IMR-90 (cell line): ENCODE data around the gene TFB2M. TPM values are rescaled to one million over a fixed set of nuclear protein-coding genes. Genes with fewer than 3 reads are reported as not detected.
A peak's percentile ranks its signal among the peaks of the same experiment; 100 is the strongest.

ENCODE experiments used
- ATAC-seq: fragments of 200-7000 bp; cut with Tn5 transposase; 2 replicates; pipeline ENCODE4 v1.9.1; 2020; ENCODE audit warnings: low read depth, mild to moderate bottlenecking, moderate library complexity
- BruUV-seq: library from RNA; stranded (reverse); fragments of 400-500 nt; replicated peaks from 2 replicates; lab custom pipeline; 2021; lab: Mats Ljungman, UMichigan
- CTCF ChIA-PET: fragments of 300-600 bp; formaldehyde crosslinking; extraction: SDS; loops from one replicate; lab custom pipeline; 2021; ENCODE audit warnings: antibody characterized with exemption; lab: Yijun Ruan, JAX
- POLR2A ChIA-PET: fragments of 300-600 bp; sonication (Branson Sonifier 250); formaldehyde crosslinking; loops from one replicate; lab custom pipeline; 2022; ENCODE audit warnings: antibody characterized with exemption; ENCODE audit not compliant: unreplicated experiment; lab: Charles Lee
- DNase-seq: peaks from one replicate; pipeline ENCODE4 v3.0.0; 2013
- H2AFZ ChIP-seq: replicated peaks from 2 replicates; pipeline ENCODE3; 2013; ENCODE audit warnings: low read length, mild to moderate bottlenecking; ENCODE audit not compliant: poor library complexity
- H2AK5ac ChIP-seq: 2 replicates; pipeline ENCODE4 v1.6.1; 2013; ENCODE audit warnings: low read depth, low read length, inconsistent platforms
- H2AK9ac ChIP-seq: replicated peaks from 2 replicates; pipeline ENCODE3; 2013; ENCODE audit warnings: mild to moderate bottlenecking, low read depth, low read length, moderate library complexity; ENCODE audit not compliant: poor library complexity
- H2BK120ac ChIP-seq: 2 replicates; pipeline ENCODE4 v1.6.1; 2013; ENCODE audit warnings: low read depth, low read length, inconsistent platforms
- H2BK15ac ChIP-seq: 3 replicates; pipeline ENCODE4 v1.6.1; 2013; ENCODE audit warnings: low read depth, low read length, inconsistent platforms
- H2BK20ac ChIP-seq: 2 replicates; pipeline ENCODE4 v1.6.1; 2013; ENCODE audit warnings: low read depth, mild to moderate bottlenecking, inconsistent platforms, low read length, moderate library complexity
- H2BK5ac ChIP-seq: 2 replicates; pipeline ENCODE4 v1.6.1; 2013; ENCODE audit warnings: mild to moderate bottlenecking, low read depth, low read length, inconsistent platforms; ENCODE audit not compliant: poor library complexity, severe bottlenecking
- H3K14ac ChIP-seq: replicated peaks from 2 replicates; pipeline ENCODE4 v1.6.1; 2013; ENCODE audit warnings: low read depth, low read length, inconsistent platforms
- H3K18ac ChIP-seq: 2 replicates; pipeline ENCODE4 v1.6.1; 2013; ENCODE audit warnings: low read depth, low read length, control low read depth
- H3K23ac ChIP-seq: 2 replicates; pipeline ENCODE4 v1.6.1; 2013; ENCODE audit warnings: low read depth, low read length, inconsistent platforms
- H3K27ac ChIP-seq: 2 replicates; pipeline ENCODE4 v1.5.1; 2013; ENCODE audit warnings: mild to moderate bottlenecking, control low read depth, low read length; ENCODE audit not compliant: insufficient read depth
- H3K27me3 ChIP-seq: 2 replicates; pipeline ENCODE4 v1.6.1; 2013; ENCODE audit warnings: low read length; ENCODE audit not compliant: control insufficient read depth, insufficient read depth
- H3K36me3 ChIP-seq: 2 replicates; pipeline ENCODE4 v1.6.1; 2013; ENCODE audit warnings: low read length, mixed read lengths; ENCODE audit not compliant: control insufficient read depth, insufficient read depth
- H3K4ac ChIP-seq: 2 replicates; pipeline ENCODE4 v1.6.1; 2013; ENCODE audit warnings: low read depth, low read length, inconsistent platforms
- H3K4me1 ChIP-seq: 2 replicates; pipeline ENCODE4 v1.6.1; 2013; ENCODE audit warnings: low read length, mixed read lengths; ENCODE audit not compliant: control insufficient read depth, insufficient read depth
- H3K4me2 ChIP-seq: 2 replicates; pipeline ENCODE4 v1.6.1; 2013; ENCODE audit warnings: low read depth, mild to moderate bottlenecking, control low read depth, low read length, moderate library complexity
- H3K4me3 ChIP-seq: 2 replicates; pipeline ENCODE4 v1.5.1; 2013; ENCODE audit warnings: low read depth, mild to moderate bottlenecking, control low read depth, low read length, moderate library complexity; ENCODE audit not compliant: insufficient read depth
- H3K56ac ChIP-seq: 2 replicates; pipeline ENCODE4 v1.6.1; 2013; ENCODE audit warnings: low read length, inconsistent platforms; ENCODE audit not compliant: insufficient read depth; ENCODE audit errors: extremely low read depth
- H3K79me1 ChIP-seq, 2 experiments: 2 replicates each; pipeline ENCODE4 v1.6.1; 2013; ENCODE audit warnings: low read length in 2 of 2, inconsistent platforms in 1 of 2, low read depth in 1 of 2
- H3K9ac ChIP-seq: 2 replicates; pipeline ENCODE4 v1.6.1; 2013; ENCODE audit warnings: low read depth, low read length, control low read depth
- H3K9me1 ChIP-seq: 2 replicates; pipeline ENCODE4 v1.6.1; 2013; ENCODE audit warnings: low read length, inconsistent platforms; ENCODE audit not compliant: insufficient read depth
- H3K9me3 ChIP-seq: 2 replicates; pipeline ENCODE4 v1.6.1; 2013; ENCODE audit warnings: low read length; ENCODE audit not compliant: control insufficient read depth, insufficient read depth
- H4K20me1 ChIP-seq: 2 replicates; pipeline ENCODE4 v1.6.1; 2013; ENCODE audit warnings: low read length, inconsistent platforms; ENCODE audit not compliant: insufficient read depth
- H4K5ac ChIP-seq: 2 replicates; pipeline ENCODE4 v1.6.1; 2013; ENCODE audit warnings: mild to moderate bottlenecking, low read depth, low read length, control low read depth
- H4K8ac ChIP-seq, 2 experiments: 2 replicates each; pipeline ENCODE4 v1.6.1; 2013; ENCODE audit warnings: low read depth in 2 of 2, low read length in 2 of 2, control low read depth in 1 of 2, inconsistent platforms in 1 of 2
- H4K91ac ChIP-seq: 2 replicates; pipeline ENCODE4 v1.6.1; 2013; ENCODE audit warnings: low read depth, low read length, inconsistent platforms; ENCODE audit not compliant: insufficient read depth
- FOS ChIP-seq: fragments of 150-350 bp; IDR thresholded peaks from 2 replicates; pipeline ENCODE4 v1.6.1; 2016; ENCODE audit warnings: low read depth, low read length
- POLR2A ChIP-seq: IDR thresholded peaks from 2 replicates; pipeline ENCODE4 v1.6.1; 2012; ENCODE audit warnings: mild to moderate bottlenecking, low read depth, low read length
- WGBS, 2 experiments: methylation state at CpG; one replicate each; pipeline versions ENCODE4 v1.1.5 to v1.1.7; 2013; ENCODE audit warnings: missing lambda C conversion rate in 2 of 2; ENCODE audit not compliant: insufficient read length in 1 of 2; ENCODE audit errors: extremely low coverage in 2 of 2; 5-methylcytosine and 5-hydroxymethylcytosine counted together
- dilution Hi-C: fragments of 300-500 bp; cut with HindIII; formaldehyde crosslinking; loops from one replicate; pipeline ENCODE4 v1.14.3; 2018; ENCODE audit warnings: low sequenced_read_pairs; ENCODE audit not compliant: unreplicated experiment
- in situ Hi-C: fragments of 300-500 bp; cut with MboI; formaldehyde crosslinking; loops from 3 replicates; pipeline ENCODE4 v1.14.3; 2019; ENCODE audit warnings: low sequenced_read_pairs, inconsistent platforms, mixed read lengths
- intact Hi-C: fragments of 100-400 bp; cut with micrococcal nuclease; formaldehyde crosslinking; loops from 2 replicates; pipeline ENCODE4 v1.10.0; 2022
- polyA plus RNA-seq, 3 experiments: library from polyadenylated mRNA; depleted of rRNA; stranded (reverse); fragments of >200 nt; gene quantifications; 2 replicates each; pipeline ENCODE4 v1.2.3, GENCODE V29; 2012; ENCODE audit warnings: low replicate concordance in 1 of 3
- total RNA-seq: library from RNA; depleted of rRNA; stranded (reverse); fragments of >200 nt; gene quantifications from 2 replicates; pipeline ENCODE4 v1.2.3, GENCODE V29; 2012

The TFB2M gene
- total and polyA plus RNA-seq, 2 of the 4 experiments (the other 2 are of a cell fraction): 13.3 to 15.7 TPM

DNA sequence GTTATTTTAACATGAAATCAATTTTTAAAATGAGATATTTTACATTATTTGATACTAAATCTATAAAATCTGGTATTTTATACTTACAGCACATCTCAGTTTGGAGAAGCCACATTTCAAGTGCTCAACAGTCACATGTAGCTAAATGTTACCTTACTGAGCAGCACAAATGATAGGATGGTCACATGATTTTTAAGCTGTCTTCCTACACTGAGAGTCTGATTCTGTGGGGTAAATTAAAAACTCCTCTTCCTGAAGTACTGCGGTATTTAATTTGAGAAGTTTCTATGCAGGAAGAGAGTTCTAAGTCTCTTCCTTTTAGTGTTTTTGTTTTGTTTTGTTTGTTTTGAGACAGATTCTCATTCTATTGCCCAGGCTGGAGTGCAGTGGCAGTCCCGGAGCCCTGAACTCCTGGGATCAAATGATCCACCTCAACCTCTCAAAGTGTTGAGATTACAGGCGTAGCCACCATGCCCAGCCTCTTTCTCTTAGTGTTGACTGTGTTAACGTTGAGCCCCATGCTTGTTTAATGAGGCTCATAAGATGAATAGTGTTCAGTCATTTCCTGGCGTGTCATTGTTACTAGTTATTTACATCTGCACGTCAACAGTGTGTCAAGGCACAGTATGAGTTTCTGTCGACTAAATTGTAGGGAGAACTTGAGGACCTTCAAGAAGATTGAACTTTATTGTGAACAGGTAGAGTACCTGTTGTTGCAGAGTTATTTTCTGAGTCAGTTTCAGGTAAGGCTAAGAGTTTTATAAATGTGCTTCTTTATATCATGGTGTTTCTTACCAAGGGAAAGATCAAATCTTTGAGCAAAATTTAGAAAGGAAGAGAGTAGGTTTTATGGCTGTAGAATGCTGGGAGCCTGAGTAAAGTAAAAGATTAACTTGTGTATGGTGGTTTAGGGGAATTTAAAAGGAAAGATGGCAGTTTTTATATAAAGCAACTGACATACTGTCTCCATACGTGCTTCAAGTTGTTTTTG, 3.5 kb upstream of the TFB2M start:
- no peak overlapping the region for H3K27ac ChIP-seq
- H2AK9ac ChIP-seq: no peak overlapping the region
- no peak overlapping the region; the same call in 1 of the 2 replicates for H4K5ac ChIP-seq
- peaks cover 5% of the 10 kb centered on the region for H3K9me1 ChIP-seq
- no peaks in the 10 kb centered on the region for H3K9me3 ChIP-seq
- H3K23ac ChIP-seq: peak overlapping the region; percentile 8; the same call in 1 of the 2 replicates
- H2AFZ ChIP-seq: no peak overlapping the region
- H3K4me1 ChIP-seq: peaks cover 5% of the 10 kb centered on the region; the same call in 1 of the 2 replicates
- peak overlapping the region; percentile 63; the same call in 1 of the 2 replicates for H3K4me2 ChIP-seq
- H2BK120ac ChIP-seq: peak overlapping the region; percentile 13; the same call in 1 of the 2 replicates
- 0 out of 2 replicates have a peak, but pooled peaks cover 2% of the 10 kb centered on the region for H4K20me1 ChIP-seq
- H4K8ac ChIP-seq: peak overlapping the region in 1 of 2 experiments; percentile 15; a peak in 2 of 4 replicates
- ChIA-PET POLR2A (no interaction called here), CTCF (interaction anchor here (0.5 kb wide), 1 partner anchor 75 kb away, joined by 5 read pairs; no protein-coding TSS in a partner anchor)
- H3K14ac ChIP-seq: peak overlapping the region; percentile 8; the same call in 1 of the 2 replicates
- H3K36me3 ChIP-seq: no peaks in the 10 kb centered on the region
- H2BK20ac ChIP-seq: no peak overlapping the region; the same call in 1 of the 2 replicates
- DNase-seq: peak; percentile 63
- H3K27me3 ChIP-seq: no peaks in the 10 kb centered on the region
- H2AK5ac ChIP-seq: no peak overlapping the region
- H3K18ac ChIP-seq: no peak overlapping the region; the same call in 1 of the 2 replicates
- H3K4me3 ChIP-seq: no peak overlapping the region
- H3K9ac ChIP-seq: no peak overlapping the region
- peak overlapping the region; percentile 48 for H2BK5ac ChIP-seq
- H4K91ac ChIP-seq: no peak overlapping the region
- dilution Hi-C loops (no loop called here), intact Hi-C loops (loop anchor here (5.0 kb wide), 1 partner anchor 183 kb away; no protein-coding TSS in a partner anchor), in situ Hi-C loops (loop anchor here (5.0 kb wide), 1 partner anchor 58 kb away; no protein-coding TSS in a partner anchor)
- H3K56ac ChIP-seq: no peak overlapping the region
- H2BK15ac ChIP-seq: no peak overlapping the region; the same call in 2 of the 3 replicates
- 60% methylated on average over 4 of the region's 8 CpGs; no CpG with 5 or more reads in 1 of the 2 experiments for WGBS, 2 experiments
- H3K4ac ChIP-seq: no peak overlapping the region
- H3K79me1 ChIP-seq: peaks cover 19 to 61% of the 10 kb centered on the region in 2 experiments; a peak in 3 of 4 replicates
- BruUV-seq: no TSS peak
- TF ChIP-seq POLR2A: peak; percentile 27; the same call in 1 of the 2 replicates
- TF ChIP-seq FOS: no peak
- no peak for ATAC-seq
